ENCODE data around the gene SLC35A1.
"Not testable (repeated sequence)": the region's sequence is repeated elsewhere in the genome, so short reads cannot be mapped to it uniquely, and the experiment has no call there.

The SLC35A1 gene

GRCh38 chr6:87483929-87484328 is 11.2 kb downstream of the SLC35A1 start:
- no peak for TF ChIP-seq POLR2A (IDR thresholded peaks at IDR 0.05; ENCODE audit: low read depth, low read length)
- TF ChIP-seq POLR2AphosphoS5 (IDR thresholded peaks at IDR 0.05; ENCODE audit: low read depth, low read length), result no peak
- no peak for TF ChIP-seq TAF1 (IDR thresholded peaks at IDR 0.05; ENCODE audit: borderline replicate concordance, low read depth, low read length)
- FAIRE-seq, result no peak
- DNase-seq (ENCODE audit: insufficient read length), result no peak

- DNase-seq (ENCODE audit: insufficient read length) (no peak), FAIRE-seq (no peak)
- TF ChIP-seq POLR2AphosphoS5 (IDR thresholded peaks at IDR 0.05; ENCODE audit: low read depth, low read length) (no peak), TAF1 (IDR thresholded peaks at IDR 0.05; ENCODE audit: borderline replicate concordance, low read depth, low read length) (no peak)
Observed at GRCh38 chr6:87484491-87484890, 11.7 kb downstream of the SLC35A1 start.

DNA sequence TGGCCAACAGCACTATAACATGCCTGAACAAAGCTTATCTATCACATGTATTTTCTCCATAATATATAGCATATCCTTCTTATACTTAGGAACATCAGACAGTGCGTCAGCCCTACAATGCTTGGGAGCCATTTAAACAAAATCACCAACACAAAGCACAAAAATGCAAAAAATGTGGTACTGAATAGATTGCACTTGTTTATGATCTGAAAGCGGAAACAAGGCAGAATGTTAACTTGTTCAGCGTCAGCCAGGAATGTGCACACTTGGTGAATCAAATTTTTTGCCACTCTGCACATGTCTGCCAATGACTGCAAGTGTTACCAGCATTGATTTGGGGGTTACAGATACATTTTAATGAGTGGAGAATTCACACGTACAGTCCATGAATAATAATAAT is 14.8 kb downstream of the SLC35A1 start:
- DNase-seq (ENCODE audit: insufficient read length) (no peak), FAIRE-seq (no peak)
- TF ChIP-seq POLR2A (IDR thresholded peaks at IDR 0.05; ENCODE audit: low read depth, low read length) (no peak), TAF1 (IDR thresholded peaks at IDR 0.05; ENCODE audit: borderline replicate concordance, low read depth, low read length) (no peak), POLR2AphosphoS5 (IDR thresholded peaks at IDR 0.05; ENCODE audit: low read depth, low read length) (no peak)

DNA sequence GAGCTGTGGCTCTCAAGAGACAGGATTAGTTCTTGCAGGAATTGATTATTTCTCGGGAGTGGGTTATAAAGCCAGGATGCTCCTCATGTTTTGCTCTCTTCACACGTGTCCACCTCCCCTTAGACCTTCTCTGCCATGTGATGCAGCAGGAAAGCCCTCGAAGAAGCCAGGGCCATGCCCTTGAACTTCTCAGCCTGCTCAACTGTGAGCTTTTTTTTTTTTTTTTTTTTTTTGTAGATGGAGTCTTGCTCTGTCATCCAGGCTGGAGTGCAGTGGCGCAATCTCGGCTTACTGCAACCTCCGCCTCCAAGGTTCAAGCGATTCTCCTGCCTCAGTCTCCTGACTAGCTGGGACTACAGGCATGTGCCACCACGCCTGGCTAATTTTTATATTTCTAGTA is 16.6 kb downstream of the SLC35A1 start:
- DNase-seq (ENCODE audit: insufficient read length); FAIRE-seq: not testable (repeated sequence)

DNA sequence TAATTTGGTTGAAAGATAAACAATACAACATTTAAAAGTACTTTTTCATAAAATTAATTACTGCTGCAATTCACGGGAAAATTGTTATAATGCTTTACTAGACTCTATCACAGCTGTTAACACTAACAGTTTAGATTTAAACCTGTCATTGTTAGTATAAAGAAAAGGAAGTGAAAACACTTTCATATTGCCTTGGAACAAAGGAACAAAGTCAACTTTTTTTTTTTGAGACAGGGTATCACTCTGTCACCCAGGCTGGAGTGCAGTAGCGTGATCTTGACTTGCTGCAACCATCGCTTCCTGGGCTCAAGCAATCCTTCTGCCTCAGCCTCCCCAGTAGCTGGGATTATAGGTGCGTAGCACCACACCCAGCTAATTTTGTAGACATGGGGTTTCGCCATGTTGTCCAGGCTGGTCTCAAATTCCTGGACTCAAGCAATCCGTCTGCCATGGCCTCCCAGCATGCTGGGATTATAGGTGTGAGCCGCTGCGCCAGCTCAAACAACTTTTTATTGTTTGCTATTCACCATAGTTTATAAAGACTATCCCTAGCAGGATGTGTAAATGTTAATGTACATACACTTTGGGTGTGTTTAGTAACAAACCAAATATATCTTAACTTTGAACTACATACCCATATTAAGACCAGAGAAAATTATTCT is 22.1 kb downstream of the SLC35A1 start:
- no peak for FAIRE-seq
- DNase-seq (ENCODE audit: insufficient read length), result no peak
- TF ChIP-seq POLR2AphosphoS5 (IDR thresholded peaks at IDR 0.05; ENCODE audit: low read depth, low read length), result no peak
- TF ChIP-seq TAF1 (IDR thresholded peaks at IDR 0.05; ENCODE audit: borderline replicate concordance, low read depth, low read length), result no peak
- no peak for TF ChIP-seq POLR2A (IDR thresholded peaks at IDR 0.05; ENCODE audit: low read depth, low read length)

DNA sequence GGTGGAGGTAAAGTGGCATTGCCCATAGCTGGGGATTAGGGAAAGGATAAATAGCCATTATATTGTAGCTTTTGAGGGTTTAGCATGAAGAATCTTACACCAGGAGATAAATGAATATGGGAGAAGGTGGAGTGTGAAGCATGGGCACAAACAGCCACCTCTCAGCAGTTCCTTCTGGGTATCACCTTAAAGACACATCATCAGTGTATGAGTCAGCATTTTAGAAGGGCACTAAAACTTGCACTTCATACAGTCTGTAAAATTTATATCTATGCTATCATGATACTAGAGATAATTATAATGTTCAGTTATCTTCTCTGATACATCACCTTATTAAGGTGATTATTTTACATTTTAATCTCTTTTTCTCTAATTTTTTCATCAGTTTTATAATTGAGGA is 25.3 kb downstream of the SLC35A1 start:
- no peak for TF ChIP-seq POLR2A (IDR thresholded peaks at IDR 0.05; ENCODE audit: low read depth, low read length)
- TF ChIP-seq POLR2AphosphoS5 (IDR thresholded peaks at IDR 0.05; ENCODE audit: low read depth, low read length), result no peak
- no peak for TF ChIP-seq TAF1 (IDR thresholded peaks at IDR 0.05; ENCODE audit: borderline replicate concordance, low read depth, low read length)
- FAIRE-seq (no peak), DNase-seq (ENCODE audit: insufficient read length) (no peak)

DNA sequence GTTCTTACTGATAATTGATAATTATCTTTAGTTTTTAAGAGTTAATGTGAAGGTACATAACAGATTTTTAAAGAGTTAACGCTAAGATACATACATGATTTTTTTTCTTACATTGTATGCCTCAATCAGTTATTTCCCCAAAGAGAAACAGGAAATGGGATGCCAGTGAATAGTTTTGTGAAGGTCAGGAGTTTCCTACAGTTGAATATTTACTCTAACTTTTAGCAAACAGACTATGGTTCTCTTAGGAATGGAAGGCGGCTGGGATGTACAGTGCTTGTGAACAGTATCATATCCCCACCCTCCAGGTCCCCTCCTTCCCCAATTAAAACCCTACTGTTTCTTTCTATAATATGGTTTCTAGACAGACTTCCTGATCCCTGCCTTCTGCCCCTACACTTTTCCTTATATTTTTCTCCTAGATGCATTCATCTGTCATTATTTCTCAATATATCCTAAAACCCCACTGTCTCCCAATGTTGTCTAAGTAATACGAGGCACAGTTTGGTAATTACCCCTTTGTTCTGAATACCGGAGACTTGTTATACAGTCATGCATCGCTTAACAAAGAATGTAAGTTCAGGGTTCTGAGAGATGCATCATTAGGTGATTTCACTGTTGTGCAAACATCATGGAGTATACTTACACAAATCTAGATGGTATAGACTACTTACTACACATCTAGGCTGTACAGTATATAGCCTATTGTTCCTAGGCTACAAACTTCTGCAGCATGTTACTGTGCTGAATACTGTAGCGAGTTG is 29.2 kb downstream of the SLC35A1 start:
- no peak for DNase-seq (ENCODE audit: insufficient read length)

GRCh38 chr6:87504441-87504840 is 31.7 kb downstream of the SLC35A1 start:
- TF ChIP-seq POLR2AphosphoS5 (IDR thresholded peaks at IDR 0.05; ENCODE audit: low read depth, low read length) (no peak), TAF1 (IDR thresholded peaks at IDR 0.05; ENCODE audit: borderline replicate concordance, low read depth, low read length) (no peak), POLR2A (IDR thresholded peaks at IDR 0.05; ENCODE audit: low read depth, low read length) (no peak)
- DNase-seq (ENCODE audit: insufficient read length) (no peak), FAIRE-seq (no peak)

More for the DNA sequence above, 29.2 kb downstream of the SLC35A1 start:
- no peak for FAIRE-seq
- no peak for TF ChIP-seq TAF1 (IDR thresholded peaks at IDR 0.05; ENCODE audit: borderline replicate concordance, low read depth, low read length)
- TF ChIP-seq POLR2AphosphoS5 (IDR thresholded peaks at IDR 0.05; ENCODE audit: low read depth, low read length), result no peak
- no peak for TF ChIP-seq POLR2A (IDR thresholded peaks at IDR 0.05; ENCODE audit: low read depth, low read length)

DNA sequence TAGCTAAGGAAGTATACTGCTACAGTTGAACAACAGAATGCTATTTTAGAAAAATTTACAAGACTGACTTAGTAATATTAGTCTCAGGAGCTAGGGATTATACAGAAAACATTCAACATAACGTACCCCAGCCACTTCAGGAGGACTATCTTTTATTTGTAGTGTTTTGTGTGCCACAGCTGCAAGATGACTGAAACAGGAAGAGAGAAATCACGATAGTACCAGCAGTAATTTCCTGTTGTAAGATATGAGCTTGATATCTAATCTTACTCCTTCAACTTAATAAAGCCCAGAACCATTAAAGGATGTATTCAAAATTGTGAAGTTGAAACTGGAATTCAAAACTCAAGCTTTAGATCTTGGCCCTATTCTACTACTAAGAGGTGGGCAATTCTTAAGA is 42.1 kb downstream of the SLC35A1 start:
- TF ChIP-seq TAF1 (IDR thresholded peaks at IDR 0.05; ENCODE audit: borderline replicate concordance, low read depth, low read length), result no peak
- no peak for TF ChIP-seq POLR2A (IDR thresholded peaks at IDR 0.05; ENCODE audit: low read depth, low read length)
- TF ChIP-seq POLR2AphosphoS5 (IDR thresholded peaks at IDR 0.05; ENCODE audit: low read depth, low read length), result no peak
- no peak for DNase-seq (ENCODE audit: insufficient read length)
- FAIRE-seq, result no peak

GRCh38 chr6:87518453-87518852 is 45.7 kb downstream of the SLC35A1 start:
- no peak for TF ChIP-seq POLR2AphosphoS5 (IDR thresholded peaks at IDR 0.05; ENCODE audit: low read depth, low read length)
- TF ChIP-seq POLR2A (IDR thresholded peaks at IDR 0.05; ENCODE audit: low read depth, low read length), result no peak
- TF ChIP-seq TAF1 (IDR thresholded peaks at IDR 0.05; ENCODE audit: borderline replicate concordance, low read depth, low read length), result no peak
- no peak for FAIRE-seq
- no peak for DNase-seq (ENCODE audit: insufficient read length)

DNA sequence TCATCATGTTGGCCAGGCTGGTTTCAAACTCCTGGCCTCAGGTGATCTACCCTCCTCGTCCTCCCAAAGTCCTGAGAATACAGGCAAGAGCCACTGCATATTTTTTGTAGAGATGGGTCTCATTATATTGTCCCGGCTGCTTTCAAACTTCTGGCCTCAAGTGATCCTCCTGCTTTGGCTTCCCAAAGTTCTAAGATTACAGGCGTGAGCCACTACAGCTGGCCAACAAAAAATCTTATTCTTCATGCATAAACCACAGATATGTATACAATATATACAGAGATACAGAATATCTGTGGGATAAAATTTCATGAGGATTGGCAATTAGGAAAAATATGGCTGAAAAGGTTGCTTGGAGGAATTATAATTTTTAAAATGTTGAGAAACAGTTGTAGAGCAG is 49.9 kb downstream of the SLC35A1 start:
- FAIRE-seq, result no peak
- TF ChIP-seq TAF1 (IDR thresholded peaks at IDR 0.05; ENCODE audit: borderline replicate concordance, low read depth, low read length) (no peak), POLR2A (IDR thresholded peaks at IDR 0.05; ENCODE audit: low read depth, low read length) (no peak), POLR2AphosphoS5 (IDR thresholded peaks at IDR 0.05; ENCODE audit: low read depth, low read length) (no peak)
- DNase-seq (ENCODE audit: insufficient read length), result no peak

DNA sequence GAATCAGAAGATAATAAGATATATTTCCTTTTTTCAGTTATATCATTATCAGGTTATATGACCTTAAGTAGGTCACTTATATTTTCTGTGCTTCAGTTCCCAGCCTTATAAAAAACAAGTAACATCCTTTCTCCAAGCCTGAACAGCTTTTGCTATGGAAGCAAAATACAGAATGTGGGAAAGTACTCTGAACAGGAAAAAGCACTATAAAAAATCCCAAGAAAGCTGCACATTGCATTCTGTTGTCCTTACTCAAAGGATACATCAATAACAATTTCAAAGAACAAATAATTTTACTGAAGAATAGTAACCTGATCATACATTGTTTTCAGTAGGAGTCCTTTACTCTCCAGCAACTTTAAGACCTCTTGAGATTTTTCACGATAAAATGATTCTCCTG is 56.4 kb downstream of the SLC35A1 start:
- no peak for TF ChIP-seq POLR2AphosphoS5 (IDR thresholded peaks at IDR 0.05; ENCODE audit: low read depth, low read length)
- no peak for TF ChIP-seq POLR2A (IDR thresholded peaks at IDR 0.05; ENCODE audit: low read depth, low read length)
- no peak for TF ChIP-seq TAF1 (IDR thresholded peaks at IDR 0.05; ENCODE audit: borderline replicate concordance, low read depth, low read length)
- FAIRE-seq (no peak), DNase-seq (ENCODE audit: insufficient read length) (no peak)

Data from GM12892 (cell line).